ENCODE measurements around the gene CCL4.
A peak's percentile ranks its signal among the peaks of the same experiment; 100 is the strongest.
"Not testable (repeated sequence)": the region's sequence is repeated elsewhere in the genome, so short reads cannot be mapped to it uniquely, and the experiment has no call there.

Gene CCL4

GRCh38 chr17:36087897-36088572 is 15.6 kb upstream of the CCL4 start:
- DNase-seq (ENCODE audit: low spot score): not testable (repeated sequence)

GRCh38 chr17:36088670-36089338 is 14.8 kb upstream of the CCL4 start:
- DNase-seq (ENCODE audit: low spot score): no peak

- no peak for DNase-seq (ENCODE audit: low spot score)
Measured at GRCh38 chr17:36089339-36089865, 14.2 kb upstream of the CCL4 start.

- peak; percentile 89 for DNase-seq (ENCODE audit: low spot score)
Measured at GRCh38 chr17:36089888-36090836, 13.5 kb upstream of the CCL4 start, which contains the start of gene CCL3. Gene CCL3, minus strand, starts transcription at chr17:36090143. Its CDS starts 85 bp downstream, at chr17:36090058.

- DNase-seq (ENCODE audit: low spot score): peak; percentile 86
Measured at GRCh38 chr17:36092230-36092629, 11.4 kb upstream of the CCL4 start.

- DNase-seq (ENCODE audit: low spot score): not testable (repeated sequence)
Measured at GRCh38 chr17:36092715-36093114, 10.9 kb upstream of the CCL4 start.

- no peak for DNase-seq (ENCODE audit: low spot score)
Measured at GRCh38 chr17:36094232-36094631, 9.4 kb upstream of the CCL4 start.

GRCh38 chr17:36094746-36095145 is 8.9 kb upstream of the CCL4 start:
- DNase-seq (ENCODE audit: low spot score): no peak

GRCh38 chr17:36095992-36096391 is 7.6 kb upstream of the CCL4 start:
- no peak for DNase-seq (ENCODE audit: low spot score)

- DNase-seq (ENCODE audit: low spot score): not testable (repeated sequence)
Measured at GRCh38 chr17:36099004-36099403, 4.6 kb upstream of the CCL4 start.

GRCh38 chr17:36104246-36104645 is 619 bp downstream of the CCL4 start:
- DNase-seq (ENCODE audit: low spot score): not testable (repeated sequence)

GRCh38 chr17:36104701-36105181 is 1.1 kb downstream of the CCL4 start:
- DNase-seq (ENCODE audit: low spot score): no peak

- DNase-seq (ENCODE audit: low spot score): no peak
Measured at GRCh38 chr17:36105781-36106492, 2.3 kb downstream of the CCL4 start.

- DNase-seq (ENCODE audit: low spot score): no peak
Measured at GRCh38 chr17:36106493-36106835, 2.8 kb downstream of the CCL4 start.

GRCh38 chr17:36107660-36108059 is 4.0 kb downstream of the CCL4 start:
- DNase-seq (ENCODE audit: low spot score): no peak

- DNase-seq (ENCODE audit: low spot score): not testable (repeated sequence)
Measured at GRCh38 chr17:36108265-36108664, 4.6 kb downstream of the CCL4 start.

- no peak for DNase-seq (ENCODE audit: low spot score)
Measured at GRCh38 chr17:36111068-36111490, 7.5 kb downstream of the CCL4 start.

GRCh38 chr17:36112572-36112971 is 8.9 kb downstream of the CCL4 start:
- no peak for DNase-seq (ENCODE audit: low spot score)

- not testable (repeated sequence) for DNase-seq (ENCODE audit: low spot score)
Measured at GRCh38 chr17:36113131-36113530, 9.5 kb downstream of the CCL4 start.

GRCh38 chr17:36114971-36115648 is 11.5 kb downstream of the CCL4 start:
- DNase-seq (ENCODE audit: low spot score): not testable (repeated sequence)

- DNase-seq (ENCODE audit: low spot score): not testable (repeated sequence)
Measured at GRCh38 chr17:36115649-36115977, 12.0 kb downstream of the CCL4 start.

All from activated CD4-positive, alpha-beta T cell treated with anti-CD3 and anti-CD28 coated beads, Interleukin-2, Interleukin-4, amounts not matched to agents 100 ng/mL and 50 ng/mL, durations not matched to agents 16 hours and 8 hours (primary cell).